ENCODE data around the gene ZBTB39. TPM values are rescaled to one million over a fixed set of nuclear protein-coding genes. Genes with fewer than 3 reads are reported as not detected.

Gene ZBTB39
- total RNA-seq, 2 donors from 2014 or later: 3.0 to 5.9 TPM

DNA sequence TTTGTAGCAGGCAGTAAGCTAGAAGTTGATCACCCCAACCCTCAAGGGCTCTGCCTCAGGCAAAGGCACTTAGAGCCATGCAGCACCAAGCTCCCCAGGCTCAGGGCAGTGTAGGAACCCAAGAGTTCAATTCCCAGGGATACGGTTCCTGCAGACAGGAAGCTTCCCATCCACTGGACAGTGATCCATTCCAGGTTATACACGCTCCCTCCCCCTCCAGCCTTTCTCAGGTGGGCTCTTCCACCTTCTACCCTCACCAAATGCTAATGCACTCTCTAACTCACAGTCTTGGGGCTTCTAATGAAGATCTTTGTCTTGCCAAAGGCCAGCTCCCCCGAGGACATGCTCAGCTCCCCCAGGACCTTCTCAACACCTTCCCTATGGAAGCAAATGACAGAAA lies 30.9 kb upstream of the ZBTB39 start:
- Histone ChIP-seq H3K9me3 (no peaks in the 10 kb centered on the region), H3K36me3 (no peaks in the 10 kb centered on the region), H3K4me3 (no peak overlapping the region), H3K4me1 (no peaks in the 10 kb centered on the region), H3K27me3 (no peaks in the 10 kb centered on the region), H3K27ac (no peak overlapping the region)
- DNase-seq (ENCODE audit: low spot score): no peak
- TF ChIP-seq, protein P1, sequence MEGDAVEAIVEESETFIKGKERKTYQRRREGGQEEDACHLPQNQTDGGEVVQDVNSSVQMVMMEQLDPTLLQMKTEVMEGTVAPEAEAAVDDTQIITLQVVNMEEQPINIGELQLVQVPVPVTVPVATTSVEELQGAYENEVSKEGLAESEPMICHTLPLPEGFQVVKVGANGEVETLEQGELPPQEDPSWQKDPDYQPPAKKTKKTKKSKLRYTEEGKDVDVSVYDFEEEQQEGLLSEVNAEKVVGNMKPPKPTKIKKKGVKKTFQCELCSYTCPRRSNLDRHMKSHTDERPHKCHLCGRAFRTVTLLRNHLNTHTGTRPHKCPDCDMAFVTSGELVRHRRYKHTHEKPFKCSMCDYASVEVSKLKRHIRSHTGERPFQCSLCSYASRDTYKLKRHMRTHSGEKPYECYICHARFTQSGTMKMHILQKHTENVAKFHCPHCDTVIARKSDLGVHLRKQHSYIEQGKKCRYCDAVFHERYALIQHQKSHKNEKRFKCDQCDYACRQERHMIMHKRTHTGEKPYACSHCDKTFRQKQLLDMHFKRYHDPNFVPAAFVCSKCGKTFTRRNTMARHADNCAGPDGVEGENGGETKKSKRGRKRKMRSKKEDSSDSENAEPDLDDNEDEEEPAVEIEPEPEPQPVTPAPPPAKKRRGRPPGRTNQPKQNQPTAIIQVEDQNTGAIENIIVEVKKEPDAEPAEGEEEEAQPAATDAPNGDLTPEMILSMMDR (IDR thresholded peaks at IDR 0.05): no peak

DNA sequence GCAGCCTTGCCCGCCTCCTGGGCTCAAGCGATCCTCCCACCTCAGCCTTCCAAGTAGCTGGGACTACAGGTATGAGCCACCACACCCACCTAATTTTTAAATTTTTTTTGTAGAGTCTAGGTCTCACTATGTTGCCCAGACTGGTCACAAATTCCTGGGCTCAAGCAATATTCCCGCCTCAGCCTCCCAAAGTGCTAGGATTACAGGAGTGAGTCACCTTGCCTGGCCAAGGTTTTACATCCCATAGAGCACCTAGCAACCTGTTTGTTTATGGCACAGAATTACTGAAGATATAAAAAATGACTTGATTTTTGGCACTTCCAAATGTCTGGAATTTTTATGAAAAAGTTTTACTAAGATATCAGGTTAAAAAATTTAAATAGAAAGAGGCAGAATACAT lies 27.1 kb upstream of the ZBTB39 start:
- Histone ChIP-seq H3K27me3 (no peaks in the 10 kb centered on the region), H3K27ac (no peak overlapping the region), H3K4me1 (no peaks in the 10 kb centered on the region), H3K4me3 (no peak overlapping the region), H3K36me3 (no peaks in the 10 kb centered on the region), H3K9me3 (no peaks in the 10 kb centered on the region)
- DNase-seq (ENCODE audit: low spot score): no peak
- TF ChIP-seq, protein P1 (IDR thresholded peaks at IDR 0.05): no peak

DNA sequence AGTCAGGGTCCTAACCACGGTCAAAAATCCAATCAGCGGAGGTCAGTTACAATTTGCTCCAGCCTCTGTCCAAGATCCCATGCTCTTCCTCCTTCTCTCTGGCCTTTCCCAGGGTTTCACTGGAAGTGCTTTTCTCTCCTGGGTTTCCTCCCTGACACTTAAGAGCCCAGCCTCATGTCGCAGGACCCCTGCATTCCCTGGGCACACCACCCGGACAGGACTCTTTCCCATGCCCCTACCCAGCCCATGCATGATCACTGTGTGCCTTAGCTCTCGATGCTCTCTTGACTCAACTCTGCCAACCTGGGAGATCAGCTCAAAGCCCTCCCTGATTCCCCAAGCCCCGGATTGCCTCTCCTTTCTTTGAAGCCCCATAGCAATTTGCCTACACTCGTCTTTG lies 25.4 kb upstream of the ZBTB39 start:
- peaks cover 0 to 6% of the 10 kb centered on the region in 2 donors for H3K4me1 ChIP-seq
- DNase-seq (ENCODE audit: low spot score): no peak
- H3K27me3 ChIP-seq: no peaks in the 10 kb centered on the region
- no peaks in the 10 kb centered on the region for H3K9me3 ChIP-seq
- no peak overlapping the region for H3K27ac ChIP-seq
- H3K36me3 ChIP-seq: no peaks in the 10 kb centered on the region
- no peak overlapping the region for H3K4me3 ChIP-seq
- TF ChIP-seq, protein P1 (IDR thresholded peaks at IDR 0.05): no peak

DNA sequence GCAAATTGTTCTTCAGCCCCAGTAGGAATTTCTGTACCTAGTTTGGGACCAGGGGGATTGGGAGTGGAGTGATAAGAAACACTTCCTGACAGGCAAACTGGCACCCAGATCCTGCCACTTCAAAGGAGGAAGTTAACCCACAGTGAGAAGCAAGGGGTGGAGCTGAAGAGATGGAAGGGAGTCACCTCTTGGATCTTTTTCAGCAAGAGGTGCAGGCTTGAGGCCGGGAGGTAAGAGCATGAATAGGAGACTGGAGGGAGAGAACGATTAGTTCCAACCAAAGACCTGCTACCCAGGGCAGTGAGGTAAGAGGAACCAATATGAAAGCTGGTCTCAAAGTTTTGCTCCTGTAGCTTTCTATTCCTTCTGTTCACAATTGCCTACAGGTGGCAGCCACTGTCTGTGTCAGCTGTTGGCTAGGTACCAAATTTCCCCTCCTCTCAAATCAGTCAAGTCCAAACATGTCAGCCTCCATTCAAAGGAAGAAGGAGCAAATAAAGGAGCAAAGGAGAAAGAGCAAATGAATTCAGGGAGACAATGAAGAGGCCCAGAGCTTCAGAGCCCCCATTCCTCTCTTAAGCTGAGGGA lies 24.9 kb upstream of the ZBTB39 start:
- Histone ChIP-seq H3K9me3 (no peaks in the 10 kb centered on the region), H3K27ac (no peak overlapping the region)

DNA sequence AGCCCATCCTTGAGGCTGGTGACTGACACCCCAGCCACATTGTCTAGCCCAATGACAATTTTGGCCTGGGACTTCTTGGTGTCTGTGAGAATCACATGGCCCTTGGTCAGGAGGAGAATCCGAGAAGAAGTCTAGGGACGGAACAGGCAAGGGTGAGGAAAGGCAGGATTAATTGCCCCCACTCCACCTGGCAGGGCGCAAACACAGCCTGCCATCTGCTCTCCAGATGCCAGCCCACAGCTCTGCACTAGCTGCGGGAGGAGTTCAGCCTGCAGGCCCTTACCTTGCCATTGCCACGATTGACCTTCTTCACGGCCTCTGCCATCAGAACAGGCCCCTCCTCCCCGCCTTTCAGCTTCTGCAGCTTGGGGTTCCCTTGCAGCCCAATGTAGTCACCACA lies 23.1 kb upstream of the ZBTB39 start:
- Histone ChIP-seq H3K27ac (no peak overlapping the region), H3K27me3 (no peaks in the 10 kb centered on the region), H3K36me3 (no peaks in the 10 kb centered on the region), H3K4me3 (no peak overlapping the region), H3K9me3 (no peaks in the 10 kb centered on the region), H3K4me1 (peaks cover 0 to 6% of the 10 kb centered on the region in 2 donors)
- no peak for DNase-seq (ENCODE audit: low spot score)
- TF ChIP-seq, protein P1 (IDR thresholded peaks at IDR 0.05): no peak

More for the DNA sequence above, 24.9 kb upstream of the ZBTB39 start:
- H3K4me3 ChIP-seq: no peak overlapping the region
- DNase-seq (ENCODE audit: low spot score): no peak
- TF ChIP-seq, protein P1 (IDR thresholded peaks at IDR 0.05): no peak
- peaks cover 0 to 6% of the 10 kb centered on the region in 2 donors for H3K4me1 ChIP-seq
- H3K36me3 ChIP-seq: no peaks in the 10 kb centered on the region
- H3K27me3 ChIP-seq: no peaks in the 10 kb centered on the region

DNA sequence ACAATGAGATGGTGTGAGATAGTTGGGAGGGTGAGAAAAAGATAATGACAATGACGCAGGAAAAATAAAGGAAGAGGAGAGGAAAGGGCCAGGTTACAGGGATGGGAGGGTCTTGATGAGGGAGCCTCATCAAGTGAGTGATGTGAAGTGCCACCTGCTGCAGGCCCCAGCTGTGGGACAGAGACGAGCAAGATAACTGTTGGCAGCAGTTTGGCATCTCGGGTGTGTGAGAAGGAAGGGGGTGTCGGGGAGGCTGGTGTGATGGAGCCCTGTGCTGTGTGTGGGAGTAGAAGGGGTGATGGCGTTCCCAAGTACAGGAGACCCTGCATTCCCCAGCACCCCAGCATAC lies 21.4 kb upstream of the ZBTB39 start:
- no peak for DNase-seq (ENCODE audit: low spot score)
- TF ChIP-seq, protein P1 (IDR thresholded peaks at IDR 0.05): no peak
- Histone ChIP-seq H3K4me3 (no peak overlapping the region), H3K27ac (no peak overlapping the region), H3K9me3 (no peaks in the 10 kb centered on the region), H3K27me3 (no peaks in the 10 kb centered on the region), H3K4me1 (peaks cover 0 to 6% of the 10 kb centered on the region in 2 donors), H3K36me3 (no peaks in the 10 kb centered on the region)
